Adrenal gland (tissue), 12 donors: ENCODE data around the gene HOXC13. TPM values are rescaled to one million over a fixed set of nuclear protein-coding genes. Genes with fewer than 3 reads are reported as not detected.

Experiments
- DNase-seq, 7 donors: peaks; one replicate each; pipeline ENCODE4 v3.0.0-alpha.2; 2019 to 2020
- H3K27ac ChIP-seq, 5 donors: fragments of 200-600 bp; sonication (generic) in 4 of 5; 1 replicate in 3 of 5; 2 replicates in 2 of 5; pipeline versions ENCODE4 v1.5.1 to v1.8.0; 2016 to 2020; ENCODE audit warnings: mild to moderate bottlenecking in 1 of 5
- H3K27me3 ChIP-seq: fragments of 200-600 bp; 2 replicates; pipeline ENCODE4 v1.8.0; 2021
- H3K36me3 ChIP-seq, 2 donors: fragments of 200-600 bp; replicated peaks in 1 of 2; 1 replicate in 1 of 2; 2 replicates in 1 of 2; pipeline versions ENCODE4 v1.5.1 to v1.8.0; 2018 to 2022
- H3K4me1 ChIP-seq, 2 donors: fragments of 200-600 bp; replicated peaks in 1 of 2; 1 replicate in 1 of 2; 2 replicates in 1 of 2; pipeline versions ENCODE4 v1.5.1 to v1.8.0; 2018 to 2021
- H3K4me3 ChIP-seq, 4 donors: fragments of 200-600 bp; sonication (generic) in 3 of 4; one replicate each; pipeline ENCODE4 v1.5.1; 2016 to 2018
- H3K9me3 ChIP-seq, 3 donors: fragments of 200-600 bp; sonication (generic) in 1 of 3; replicated peaks in 1 of 3; 1 replicate in 2 of 3; 2 replicates in 1 of 3; pipeline versions ENCODE4 v1.5.1 to v1.8.0; 2016 to 2021
- POLR2A ChIP-seq, 2 donors: fragments of 450-650 bp; IDR thresholded peaks; one replicate each; pipeline ENCODE4 v1.6.1; 2017; ENCODE audit warnings: antibody characterized with exemption in 2 of 2, mild to moderate bottlenecking in 2 of 2, moderate library complexity in 1 of 2
- WGBS, 4 donors: extraction: QIAGEN DNeasy Blood & Tissue Kit in 2 of 4; methylation state at CpG; one replicate each; pipeline versions ENCODE4 v1.1.5 to v1.1.7; 2013 to 2017; 5-methylcytosine and 5-hydroxymethylcytosine counted together
- intact Hi-C, 2 donors: fragments of 100-400 bp; cut with DNase I; formaldehyde crosslinking; loops; one replicate each; pipeline versions ENCODE4 v1.14.1 to v1.15.0; 2022 to 2023
- polyA plus RNA-seq, 3 donors: library from polyadenylated mRNA; stranded (reverse); fragments of 200-250 nt in 2 of 3; fragments of 350-450 nt in 1 of 3; fragmentation: Illumina TruSeq in 1 of 3; extraction: RNeasy Lipid Tissue Mini Kit (QIAGEN cat#74804) in 1 of 3; gene quantifications; one replicate each; pipeline ENCODE4 v1.2.3, GENCODE V29; 2013 to 2014
- total RNA-seq, 9 donors: library from RNA; depleted of rRNA in 4 of 9; stranded (reverse); fragments of >200 nt in 4 of 9; fragments of 120-200 nt in 1 of 9; fragmentation: NEBNext Ultra II Directional in 1 of 9; extraction: Animal tissue kit (Norgen Biotek cat#: 25700) in 1 of 9; gene quantifications; one replicate each; pipeline versions ENCODE4 v1.1.0 to v1.2.4, GENCODE V29; 2013 to 2023
- TF ChIP-seq, protein P1 (sequence below), 6 experiments: fragments of 450-650 bp in 4 of 6; fragments of 200-600 bp in 2 of 6; sonication (generic) in 1 of 6; IDR thresholded peaks; 1 replicate in 5 of 6; 2 replicates in 1 of 6; pipeline versions ENCODE4 v1.5.1 to v1.8.0; 2016 to 2021; ENCODE audit warnings: antibody characterized with exemption in 6 of 6, mild to moderate bottlenecking in 2 of 6, moderate library complexity in 1 of 6
- donor health status: healthy with polysubstance abuse.
- donor health status: Bipolar disorder and iron deficiency.
- donor health status: DM: yes; HTN: yes; CAD: no.
- donor health status: DM: no; HTN: no; CAD: no.
- donor health status: DM: no; HTN: no; CAD: no.
- donor health status: DM: yes; HTN: yes; CAD: no.

Gene HOXC13
- total and polyA plus RNA-seq, 12 donors = 0.11 TPM; not detected in 11

- H3K27me3 ChIP-seq = peaks cover 99% of the 10 kb centered on the region
- 9 to 19% (median 12%) methylated on average over 15 of the region's 15 CpGs for WGBS, 4 donors
- intact Hi-C loops = loop anchor here in 1 of 2 donors (10.0 kb wide), 1 partner anchor 261 kb away; no protein-coding TSS in a partner anchor
- H3K9me3 ChIP-seq = no peaks in the 10 kb centered on the region
- H3K36me3 ChIP-seq = no peaks in the 10 kb centered on the region
- H3K27ac ChIP-seq = no peak overlapping the region
- H3K4me1 ChIP-seq = peaks cover 0 to 3% of the 10 kb centered on the region in 2 donors
- H3K4me3 ChIP-seq = no peak overlapping the region
- no peak for TF ChIP-seq POLR2A (IDR thresholded peaks at IDR 0.05)
- TF ChIP-seq, protein P1, sequence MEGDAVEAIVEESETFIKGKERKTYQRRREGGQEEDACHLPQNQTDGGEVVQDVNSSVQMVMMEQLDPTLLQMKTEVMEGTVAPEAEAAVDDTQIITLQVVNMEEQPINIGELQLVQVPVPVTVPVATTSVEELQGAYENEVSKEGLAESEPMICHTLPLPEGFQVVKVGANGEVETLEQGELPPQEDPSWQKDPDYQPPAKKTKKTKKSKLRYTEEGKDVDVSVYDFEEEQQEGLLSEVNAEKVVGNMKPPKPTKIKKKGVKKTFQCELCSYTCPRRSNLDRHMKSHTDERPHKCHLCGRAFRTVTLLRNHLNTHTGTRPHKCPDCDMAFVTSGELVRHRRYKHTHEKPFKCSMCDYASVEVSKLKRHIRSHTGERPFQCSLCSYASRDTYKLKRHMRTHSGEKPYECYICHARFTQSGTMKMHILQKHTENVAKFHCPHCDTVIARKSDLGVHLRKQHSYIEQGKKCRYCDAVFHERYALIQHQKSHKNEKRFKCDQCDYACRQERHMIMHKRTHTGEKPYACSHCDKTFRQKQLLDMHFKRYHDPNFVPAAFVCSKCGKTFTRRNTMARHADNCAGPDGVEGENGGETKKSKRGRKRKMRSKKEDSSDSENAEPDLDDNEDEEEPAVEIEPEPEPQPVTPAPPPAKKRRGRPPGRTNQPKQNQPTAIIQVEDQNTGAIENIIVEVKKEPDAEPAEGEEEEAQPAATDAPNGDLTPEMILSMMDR (IDR thresholded peaks at IDR 0.05) = no peak
- no peak for DNase-seq
These were observed 27.4 kb downstream of the HOXC13 start for GRCh38 chr12:53966085-53966384.

DNA sequence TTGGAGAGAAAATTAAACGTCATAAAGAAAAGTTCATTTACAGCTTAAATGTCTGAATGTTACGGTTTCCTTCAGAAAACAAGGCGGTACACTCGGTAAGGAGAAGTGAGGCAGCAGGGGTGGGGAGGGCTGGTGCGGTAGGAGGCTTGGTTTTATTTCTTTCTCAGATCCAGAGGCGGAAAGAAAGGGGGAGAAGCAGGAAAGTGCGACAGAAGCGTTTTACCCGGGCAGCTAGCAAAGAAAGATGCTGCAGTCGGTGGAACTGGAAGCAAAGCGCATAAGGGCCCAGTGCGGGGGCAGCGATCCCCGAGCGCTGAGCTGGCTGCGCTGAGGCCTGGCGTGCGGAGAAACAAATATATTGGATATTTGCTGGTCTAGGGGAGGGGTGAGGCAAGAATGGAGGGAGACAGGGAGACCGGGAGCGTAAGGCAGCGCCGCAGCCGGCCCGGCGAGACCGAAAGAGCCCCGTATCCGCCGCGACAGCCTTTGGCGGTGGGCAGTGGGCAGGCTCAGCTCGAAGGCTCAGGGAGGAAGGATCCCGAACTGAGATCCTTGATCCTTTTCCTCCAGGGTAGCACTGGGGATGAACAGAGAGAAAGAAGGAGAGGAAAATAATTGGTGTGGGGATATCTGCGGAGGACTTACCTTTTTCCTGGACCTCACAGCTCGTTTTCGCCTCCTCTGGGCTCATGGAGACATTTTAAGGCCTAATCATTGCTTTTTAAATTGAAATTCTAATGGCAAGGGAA is 27.9 kb downstream of the HOXC13 start:
- no peak overlapping the region for H3K27ac ChIP-seq
- 21 to 28% (median 25%) methylated on average over 26 to 36 of the region's 36 CpGs for WGBS, 4 donors

DNA sequence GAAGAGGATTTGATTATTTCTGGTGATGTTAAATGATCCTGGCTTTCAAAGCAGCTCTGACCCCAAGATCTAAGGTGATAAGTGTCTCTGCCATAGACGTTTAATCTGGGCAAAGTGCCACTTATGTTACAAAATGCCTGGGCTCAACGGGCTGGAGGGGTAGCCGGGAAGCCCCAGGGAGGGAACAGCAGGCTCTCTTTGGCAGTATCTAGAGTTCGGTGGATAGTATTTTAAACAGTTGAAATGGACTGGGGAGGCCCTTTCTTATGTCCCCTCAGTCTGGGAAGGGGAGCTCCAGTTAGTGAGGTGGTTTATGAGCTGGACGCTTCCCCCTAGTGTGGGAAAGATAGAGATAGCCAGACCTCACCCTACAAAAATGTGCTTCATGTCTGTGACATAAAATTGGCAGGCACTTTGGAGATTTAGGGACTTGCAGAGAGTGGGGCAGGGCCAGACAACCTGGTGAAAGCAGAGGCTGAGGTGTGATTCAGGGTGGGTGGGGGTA is 28.8 kb downstream of the HOXC13 start:
- TF ChIP-seq POLR2A (IDR thresholded peaks at IDR 0.05) = no peak
- TF ChIP-seq, protein P1 (IDR thresholded peaks at IDR 0.05) = no peak
- H3K4me1 ChIP-seq = peaks cover 0 to 3% of the 10 kb centered on the region in 2 donors
- intact Hi-C loops = loop anchor here in 1 of 2 donors (10.0 kb wide), 1 partner anchor 263 kb away; no protein-coding TSS in a partner anchor
- 26 to 37% (median 31%) methylated on average over 5 of the region's 5 CpGs for WGBS, 4 donors
- no peaks in the 10 kb centered on the region for H3K36me3 ChIP-seq
- H3K9me3 ChIP-seq = no peaks in the 10 kb centered on the region
- no peak for DNase-seq
- H3K4me3 ChIP-seq = no peak overlapping the region
- H3K27me3 ChIP-seq = peaks cover 99% of the 10 kb centered on the region
- no peak overlapping the region for H3K27ac ChIP-seq

More for the DNA sequence above, 27.9 kb downstream of the HOXC13 start:
- Histone ChIP-seq H3K4me1 (peaks cover 0 to 3% of the 10 kb centered on the region in 2 donors), H3K4me3 (no peak overlapping the region), H3K27me3 (peaks cover 99% of the 10 kb centered on the region), H3K36me3 (no peaks in the 10 kb centered on the region), H3K9me3 (no peaks in the 10 kb centered on the region)
- intact Hi-C loops = loop anchor here in 1 of 2 donors (10.0 kb wide), 1 partner anchor 262 kb away; no protein-coding TSS in a partner anchor
- TF ChIP-seq, protein P1 (IDR thresholded peaks at IDR 0.05) = no peak
- DNase-seq = no peak

GRCh38 chr12:53968214-53969127 is 29.8 kb downstream of the HOXC13 start:
- WGBS, 4 donors = 45 to 55% (median 47%) methylated on average over 19 to 24 of the region's 24 CpGs
- no peak overlapping the region for H3K27ac ChIP-seq
- DNase-seq = no peak
- H3K4me1 ChIP-seq = peaks cover under 1 to 6% of the 10 kb centered on the region in 2 donors
- H3K36me3 ChIP-seq = no peaks in the 10 kb centered on the region
- H3K27me3 ChIP-seq = peaks cover 97% of the 10 kb centered on the region
- no peak overlapping the region for H3K4me3 ChIP-seq
- intact Hi-C loops = loop anchor here in 1 of 2 donors (10.0 kb wide), 1 partner anchor 264 kb away; no protein-coding TSS in a partner anchor
- TF ChIP-seq, protein P1 (IDR thresholded peaks at IDR 0.05) = no peak
- TF ChIP-seq POLR2A (IDR thresholded peaks at IDR 0.05) = no peak
- no peaks in the 10 kb centered on the region for H3K9me3 ChIP-seq
